ENCODE measurements around the gene ANKLE1. TPM values are rescaled to one million over a fixed set of nuclear protein-coding genes. Genes with fewer than 3 reads are reported as not detected.

Gene ANKLE1
- polyA plus RNA-seq, 1 of the 3 experiments (the other 2 are of a cell fraction), result 2.6 TPM

DNA sequence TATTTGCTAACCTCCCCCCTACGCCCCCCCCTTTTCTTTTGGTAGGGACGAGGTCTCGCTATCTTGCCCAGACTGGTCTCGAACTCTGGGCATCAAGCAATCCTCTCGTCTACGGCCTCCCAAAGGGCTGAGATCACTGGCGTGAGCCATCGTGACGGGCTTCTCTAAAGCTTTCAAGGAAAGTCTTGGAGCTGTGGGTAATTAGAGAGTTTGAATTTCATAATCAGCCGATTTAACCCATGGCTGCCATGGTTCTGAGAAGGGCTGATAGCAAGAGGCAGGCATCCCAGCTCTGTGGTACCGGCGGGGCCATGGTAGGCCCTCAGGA lies 22.2 kb downstream of the ANKLE1 start (continued):
- TF ChIP-seq NFIC (IDR thresholded peaks at IDR 0.05; ENCODE audit: borderline replicate concordance) (no peak), POLR2AphosphoS5 (IDR thresholded peaks at IDR 0.05; ENCODE audit: low read depth, low read length) (no peak), NRF1 (IDR thresholded peaks at IDR 0.05; ENCODE audit: low read depth, low read length) (no peak)

- DNase-seq, result no peak
- Histone ChIP-seq H3K79me2 (ENCODE audit: insufficient read depth) (peaks cover 24% of the 10 kb centered on the region), H3K27me3 (ENCODE audit: insufficient read depth) (no peaks in the 10 kb centered on the region), H3F3A (replicated peaks; ENCODE audit: insufficient read depth) (peaks cover 18% of the 10 kb centered on the region), H3K9ac (no peak overlapping the region), H3K9me3 (no peaks in the 10 kb centered on the region), H3K36me3 (replicated peaks in 1 of 2; ENCODE audit: control insufficient read depth in 1 of 2, insufficient read depth in 2 of 2, low read length in 1 of 2) (no peaks in the 10 kb centered on the region), H3K27ac (ENCODE audit: low read depth in 2 of 2, low read length in 1 of 2) (peak overlapping the region; percentile 12 to 84; a peak in 3 of 4 replicates), H3K4me2 (peak overlapping the region; percentile 92), H3K9me2 (no peaks in the 10 kb centered on the region), H2AFZ (ENCODE audit: low read depth) (no peak overlapping the region), H4K20me1 (ENCODE audit: insufficient read depth) (no peaks in the 10 kb centered on the region), H3K4me3 (ENCODE audit: low read depth in 2 of 2, low read length in 1 of 2) (0 out of 4 replicates have a peak overlapping the region, but pooled peaks of 1 of the 2 experiments have one; percentile 73), H3K4me1 (ENCODE audit: control insufficient read depth in 1 of 2, insufficient read depth in 2 of 2, low read depth in 1 of 2, low read length in 1 of 2) (peaks cover 12 to 30% of the 10 kb centered on the region in 2 experiments; a peak in 3 of 4 replicates)
- TF ChIP-seq NFIC (IDR thresholded peaks at IDR 0.05; ENCODE audit: borderline replicate concordance) (peak; percentile 8; the same call in 1 of the 2 replicates), TAF1 (IDR thresholded peaks at IDR 0.05; ENCODE audit: borderline replicate concordance, low read depth, low read length) (no peak)
- ChIA-PET POLR2A (interaction anchor here (0.8 to 1.6 kb wide), 5 partner anchors 12 to 90 kb away, joined by 3 to 7 read pairs (median 4); partner anchors contain the start of gene USE1), CTCF (interaction anchor here (0.7 to 2.1 kb wide), 12 partner anchors 11 to 252 kb away, joined by 3 to 20 read pairs (median 3); no protein-coding TSS in a partner anchor)
- 70% methylated on average over 10 of the region's 12 CpGs for WGBS (ENCODE audit: low lambda C conversion rate)
Measured at GRCh38 chr19:17304386-17305215, 22.9 kb downstream of the ANKLE1 start.

GRCh38 chr19:17305216-17305516 lies 23.5 kb downstream of the ANKLE1 start:
- Histone ChIP-seq H3K4me3 (ENCODE audit: low read depth in 2 of 2, low read length in 1 of 2) (peak overlapping the region in 1 of 2 experiments; percentile 73; a peak in 1 of 4 replicates), H2AFZ (ENCODE audit: low read depth) (no peak overlapping the region), H3K9me2 (no peaks in the 10 kb centered on the region), H3K9ac (no peak overlapping the region), H3K4me1 (ENCODE audit: control insufficient read depth in 1 of 2, insufficient read depth in 2 of 2, low read depth in 1 of 2, low read length in 1 of 2) (peaks cover 12 to 32% of the 10 kb centered on the region in 2 experiments; a peak in 3 of 4 replicates), H3K4me2 (peak overlapping the region; percentile 92), H3F3A (replicated peaks; ENCODE audit: insufficient read depth) (peaks cover 18% of the 10 kb centered on the region), H3K79me2 (ENCODE audit: insufficient read depth) (peaks cover 29% of the 10 kb centered on the region), H3K27me3 (ENCODE audit: insufficient read depth) (no peaks in the 10 kb centered on the region), H3K36me3 (replicated peaks in 1 of 2; ENCODE audit: control insufficient read depth in 1 of 2, insufficient read depth in 2 of 2, low read length in 1 of 2) (no peaks in the 10 kb centered on the region), H3K9me3 (no peaks in the 10 kb centered on the region), H3K27ac (ENCODE audit: low read depth in 2 of 2, low read length in 1 of 2) (peak overlapping the region; percentile 12 to 84; a peak in 3 of 4 replicates), H4K20me1 (ENCODE audit: insufficient read depth) (no peaks in the 10 kb centered on the region)
- ChIA-PET CTCF (interaction anchor here (0.7 to 2.1 kb wide), 11 partner anchors 12 to 253 kb away, joined by 3 to 20 read pairs (median 3); no protein-coding TSS in a partner anchor), POLR2A (interaction anchor here (0.8 to 1.6 kb wide), 4 partner anchors 12 to 90 kb away, joined by 3 to 7 read pairs (median 5); partner anchors contain the start of gene USE1)
- TF ChIP-seq RCOR1 (IDR thresholded peaks at IDR 0.05; ENCODE audit: low read length), result peak; percentile 85; the same call in 1 of the 2 replicates
- peak; percentile 98 for TF ChIP-seq SIN3A (IDR thresholded peaks at IDR 0.05; ENCODE audit: borderline replicate concordance, low read depth, low read length)
- peak; percentile 98 for TF ChIP-seq NFIC (IDR thresholded peaks at IDR 0.05; ENCODE audit: borderline replicate concordance)
- TF ChIP-seq, protein P1, sequence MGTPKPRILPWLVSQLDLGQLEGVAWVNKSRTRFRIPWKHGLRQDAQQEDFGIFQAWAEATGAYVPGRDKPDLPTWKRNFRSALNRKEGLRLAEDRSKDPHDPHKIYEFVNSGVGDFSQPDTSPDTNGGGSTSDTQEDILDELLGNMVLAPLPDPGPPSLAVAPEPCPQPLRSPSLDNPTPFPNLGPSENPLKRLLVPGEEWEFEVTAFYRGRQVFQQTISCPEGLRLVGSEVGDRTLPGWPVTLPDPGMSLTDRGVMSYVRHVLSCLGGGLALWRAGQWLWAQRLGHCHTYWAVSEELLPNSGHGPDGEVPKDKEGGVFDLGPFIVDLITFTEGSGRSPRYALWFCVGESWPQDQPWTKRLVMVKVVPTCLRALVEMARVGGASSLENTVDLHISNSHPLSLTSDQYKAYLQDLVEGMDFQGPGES (IDR thresholded peaks at IDR 0.05; ENCODE audit: low read depth, low read length), result peak; percentile 2; the same call in 1 of the 2 replicates
- no peak for TF ChIP-seq YY1 (IDR thresholded peaks at IDR 0.05; ENCODE audit: low read depth)
- TF ChIP-seq, protein P2, sequence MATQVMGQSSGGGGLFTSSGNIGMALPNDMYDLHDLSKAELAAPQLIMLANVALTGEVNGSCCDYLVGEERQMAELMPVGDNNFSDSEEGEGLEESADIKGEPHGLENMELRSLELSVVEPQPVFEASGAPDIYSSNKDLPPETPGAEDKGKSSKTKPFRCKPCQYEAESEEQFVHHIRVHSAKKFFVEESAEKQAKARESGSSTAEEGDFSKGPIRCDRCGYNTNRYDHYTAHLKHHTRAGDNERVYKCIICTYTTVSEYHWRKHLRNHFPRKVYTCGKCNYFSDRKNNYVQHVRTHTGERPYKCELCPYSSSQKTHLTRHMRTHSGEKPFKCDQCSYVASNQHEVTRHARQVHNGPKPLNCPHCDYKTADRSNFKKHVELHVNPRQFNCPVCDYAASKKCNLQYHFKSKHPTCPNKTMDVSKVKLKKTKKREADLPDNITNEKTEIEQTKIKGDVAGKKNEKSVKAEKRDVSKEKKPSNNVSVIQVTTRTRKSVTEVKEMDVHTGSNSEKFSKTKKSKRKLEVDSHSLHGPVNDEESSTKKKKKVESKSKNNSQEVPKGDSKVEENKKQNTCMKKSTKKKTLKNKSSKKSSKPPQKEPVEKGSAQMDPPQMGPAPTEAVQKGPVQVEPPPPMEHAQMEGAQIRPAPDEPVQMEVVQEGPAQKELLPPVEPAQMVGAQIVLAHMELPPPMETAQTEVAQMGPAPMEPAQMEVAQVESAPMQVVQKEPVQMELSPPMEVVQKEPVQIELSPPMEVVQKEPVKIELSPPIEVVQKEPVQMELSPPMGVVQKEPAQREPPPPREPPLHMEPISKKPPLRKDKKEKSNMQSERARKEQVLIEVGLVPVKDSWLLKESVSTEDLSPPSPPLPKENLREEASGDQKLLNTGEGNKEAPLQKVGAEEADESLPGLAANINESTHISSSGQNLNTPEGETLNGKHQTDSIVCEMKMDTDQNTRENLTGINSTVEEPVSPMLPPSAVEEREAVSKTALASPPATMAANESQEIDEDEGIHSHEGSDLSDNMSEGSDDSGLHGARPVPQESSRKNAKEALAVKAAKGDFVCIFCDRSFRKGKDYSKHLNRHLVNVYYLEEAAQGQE (IDR thresholded peaks at IDR 0.05; ENCODE audit: low read depth, low read length), result 0 out of 2 replicates have a peak, but pooled peaks have one; percentile 47
- TF ChIP-seq, protein P3, sequence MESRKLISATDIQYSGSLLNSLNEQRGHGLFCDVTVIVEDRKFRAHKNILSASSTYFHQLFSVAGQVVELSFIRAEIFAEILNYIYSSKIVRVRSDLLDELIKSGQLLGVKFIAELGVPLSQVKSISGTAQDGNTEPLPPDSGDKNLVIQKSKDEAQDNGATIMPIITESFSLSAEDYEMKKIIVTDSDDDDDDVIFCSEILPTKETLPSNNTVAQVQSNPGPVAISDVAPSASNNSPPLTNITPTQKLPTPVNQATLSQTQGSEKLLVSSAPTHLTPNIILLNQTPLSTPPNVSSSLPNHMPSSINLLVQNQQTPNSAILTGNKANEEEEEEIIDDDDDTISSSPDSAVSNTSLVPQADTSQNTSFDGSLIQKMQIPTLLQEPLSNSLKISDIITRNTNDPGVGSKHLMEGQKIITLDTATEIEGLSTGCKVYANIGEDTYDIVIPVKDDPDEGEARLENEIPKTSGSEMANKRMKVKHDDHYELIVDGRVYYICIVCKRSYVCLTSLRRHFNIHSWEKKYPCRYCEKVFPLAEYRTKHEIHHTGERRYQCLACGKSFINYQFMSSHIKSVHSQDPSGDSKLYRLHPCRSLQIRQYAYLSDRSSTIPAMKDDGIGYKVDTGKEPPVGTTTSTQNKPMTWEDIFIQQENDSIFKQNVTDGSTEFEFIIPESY (IDR thresholded peaks at IDR 0.05; ENCODE audit: borderline replicate concordance, low read depth), result no peak
- TF ChIP-seq TCF12 (IDR thresholded peaks at IDR 0.05), result peak; percentile 97
- TF ChIP-seq RXRA (IDR thresholded peaks at IDR 0.05; ENCODE audit: borderline replicate concordance, low read depth), result peak; percentile 19; the same call in 1 of the 2 replicates
- 0% methylated on average over 1 of the region's 7 CpGs for WGBS (ENCODE audit: low lambda C conversion rate)
- no peak for DNase-seq

Measured in SK-N-SH (cell line).